ENCODE measurements around the gene RDH16.
"Not testable (repeated sequence)": the region's sequence is repeated elsewhere in the genome, so short reads cannot be mapped to it uniquely, and the experiment has no call there.

RDH16 gene

GRCh38 chr12:56990648-56991318 lies 33.4 kb upstream of the RDH16 start:
- no peak for DNase-seq
- TF ChIP-seq CTCF (IDR thresholded peaks at IDR 0.05; ENCODE audit: low read depth, low read length), result no peak
- no peaks in the 10 kb centered on the region for H3K9me3 ChIP-seq
- 0 out of 2 replicates have a peak, but pooled peaks cover 8% of the 10 kb centered on the region for H3K27me3 ChIP-seq
- H3K36me3 ChIP-seq, result no peaks in the 10 kb centered on the region
- H3K4me3 ChIP-seq (ENCODE audit: low read depth, low read length), result no peak overlapping the region
- no peaks in the 10 kb centered on the region for H3K4me1 ChIP-seq

GRCh38 chr12:56989861-56990610 lies 32.6 kb upstream of the RDH16 start:
- no peaks in the 10 kb centered on the region for H3K36me3 ChIP-seq
- no peaks in the 10 kb centered on the region for H3K4me1 ChIP-seq
- no peak for TF ChIP-seq CTCF (IDR thresholded peaks at IDR 0.05; ENCODE audit: low read depth, low read length)
- DNase-seq, result no peak
- 0 out of 2 replicates have a peak, but pooled peaks cover 8% of the 10 kb centered on the region for H3K27me3 ChIP-seq
- H3K9me3 ChIP-seq, result no peaks in the 10 kb centered on the region
- H3K4me3 ChIP-seq (ENCODE audit: low read depth, low read length), result no peak overlapping the region

GRCh38 chr12:56988207-56988739 lies 30.9 kb upstream of the RDH16 start:
- no peak for DNase-seq
- no peaks in the 10 kb centered on the region for H3K36me3 ChIP-seq
- no peak overlapping the region for H3K4me3 ChIP-seq (ENCODE audit: low read depth, low read length)
- H3K27me3 ChIP-seq, result 0 out of 2 replicates have a peak, but pooled peaks cover 8% of the 10 kb centered on the region
- H3K4me1 ChIP-seq, result no peaks in the 10 kb centered on the region
- TF ChIP-seq CTCF (IDR thresholded peaks at IDR 0.05; ENCODE audit: low read depth, low read length), result no peak
- H3K9me3 ChIP-seq, result no peaks in the 10 kb centered on the region

GRCh38 chr12:56987551-56988053 lies 30.2 kb upstream of the RDH16 start:
- no peak overlapping the region for H3K4me3 ChIP-seq (ENCODE audit: low read depth, low read length)
- peak; percentile 97 for TF ChIP-seq CTCF (IDR thresholded peaks at IDR 0.05; ENCODE audit: low read depth, low read length)
- peak; percentile 79 for DNase-seq
- no peaks in the 10 kb centered on the region for H3K9me3 ChIP-seq
- no peaks in the 10 kb centered on the region for H3K4me1 ChIP-seq
- H3K27me3 ChIP-seq, result 0 out of 2 replicates have a peak, but pooled peaks cover 8% of the 10 kb centered on the region
- H3K36me3 ChIP-seq, result no peaks in the 10 kb centered on the region

- Histone ChIP-seq H3K36me3 (no peaks in the 10 kb centered on the region), H3K4me3 (ENCODE audit: low read depth, low read length) (no peak overlapping the region), H3K27me3 (0 out of 2 replicates have a peak, but pooled peaks cover 8% of the 10 kb centered on the region), H3K9me3 (no peaks in the 10 kb centered on the region), H3K4me1 (no peaks in the 10 kb centered on the region)
- DNase-seq, result no peak
- TF ChIP-seq CTCF (IDR thresholded peaks at IDR 0.05; ENCODE audit: low read depth, low read length), result no peak
These were observed 29.6 kb upstream of the RDH16 start for GRCh38 chr12:56987011-56987410.

- not testable (repeated sequence) for H3K9me3 ChIP-seq; H3K4me1 ChIP-seq; H3K27me3 ChIP-seq; H3K36me3 ChIP-seq; H3K4me3 ChIP-seq (ENCODE audit: low read depth, low read length); DNase-seq
These were observed 28.3 kb upstream of the RDH16 start for GRCh38 chr12:56985714-56986113.

Data from BE2C (cell line).